Fibroblast of villous mesenchyme (primary cell): ENCODE measurements around the gene HSF4. TPM values are rescaled to one million over a fixed set of nuclear protein-coding genes. Genes with fewer than 3 reads are reported as not detected.

Source experiments
- DNase-seq: peaks from one replicate; pipeline ENCODE4 v3.0.0-alpha.2; 2010; ENCODE audit warnings: low read depth
- H3K4me3 ChIP-seq: 2 replicates; pipeline ENCODE4 v1.5.1; 2011; ENCODE audit warnings: low read depth, mild to moderate bottlenecking, low read length
- CTCF ChIP-seq: IDR thresholded peaks from 2 replicates; pipeline ENCODE4 v1.5.1; 2012; ENCODE audit warnings: low read depth, mild to moderate bottlenecking, low read length; ENCODE audit not compliant: insufficient read depth
- total RNA-seq: library from RNA; depleted of rRNA; stranded (reverse); fragments of >200 nt; gene quantifications from 2 replicates; pipeline ENCODE4 v1.2.3, GENCODE V29; 2012

Gene HSF4
- total RNA-seq, 1 donor = 3.0 TPM

GRCh38 chr16:67181346-67181745 lies 16.8 kb downstream of the HSF4 start:
- no peak overlapping the region for H3K4me3 ChIP-seq
- peak; percentile 79 for DNase-seq
- no peak for TF ChIP-seq CTCF

- no peak for DNase-seq
- no peak overlapping the region for H3K4me3 ChIP-seq
- TF ChIP-seq CTCF = no peak
Observed at GRCh38 chr16:67182288-67182687, 17.7 kb downstream of the HSF4 start.

- TF ChIP-seq CTCF = no peak
- no peak for DNase-seq
- H3K4me3 ChIP-seq = peak overlapping the region; percentile 76
Observed at GRCh38 chr16:67183284-67183626, 18.7 kb downstream of the HSF4 start.

- no peak for TF ChIP-seq CTCF
- DNase-seq = peak; percentile 98
- H3K4me3 ChIP-seq = peak within 1 kb of the TSS; percentile 76
Observed at GRCh38 chr16:67183627-67184452, 19.3 kb downstream of the HSF4 start, which contains the start of gene MATCAP1. Gene MATCAP1, minus strand, starts transcription at chr16:67183963. Its CDS starts 3,353 bp downstream, at chr16:67180610.

GRCh38 chr16:67184453-67184994 lies 20.0 kb downstream of the HSF4 start:
- no peak for TF ChIP-seq CTCF
- no peak for DNase-seq
- peak overlapping the region; percentile 76 for H3K4me3 ChIP-seq

GRCh38 chr16:67184995-67185650 lies 20.6 kb downstream of the HSF4 start:
- peak; percentile 75 for TF ChIP-seq CTCF
- peak; percentile 94 for DNase-seq
- no peak overlapping the region for H3K4me3 ChIP-seq
